ES-I3 (cell line): ENCODE data around the gene ADARB1.

Experiments used
- H3K36me3 ChIP-seq: 2 replicates; pipeline ENCODE4 v1.6.1; 2013; ENCODE audit warnings: mild to moderate bottlenecking, low read length, control low read depth, moderate library complexity; ENCODE audit not compliant: insufficient read depth
- H3K4me1 ChIP-seq: 2 replicates; pipeline ENCODE4 v1.6.1; 2013; ENCODE audit warnings: mild to moderate bottlenecking, control low read depth, low read length; ENCODE audit not compliant: insufficient read depth
- H3K9ac ChIP-seq: 2 replicates; pipeline ENCODE4 v1.6.1; 2013; ENCODE audit warnings: low read depth, mild to moderate bottlenecking, low read length, moderate library complexity
- H3K9me3 ChIP-seq: 2 replicates; pipeline ENCODE4 v1.6.1; 2013; ENCODE audit warnings: mild to moderate bottlenecking, low read length, moderate library complexity; ENCODE audit not compliant: control insufficient read depth, insufficient read depth

Gene ADARB1

DNA sequence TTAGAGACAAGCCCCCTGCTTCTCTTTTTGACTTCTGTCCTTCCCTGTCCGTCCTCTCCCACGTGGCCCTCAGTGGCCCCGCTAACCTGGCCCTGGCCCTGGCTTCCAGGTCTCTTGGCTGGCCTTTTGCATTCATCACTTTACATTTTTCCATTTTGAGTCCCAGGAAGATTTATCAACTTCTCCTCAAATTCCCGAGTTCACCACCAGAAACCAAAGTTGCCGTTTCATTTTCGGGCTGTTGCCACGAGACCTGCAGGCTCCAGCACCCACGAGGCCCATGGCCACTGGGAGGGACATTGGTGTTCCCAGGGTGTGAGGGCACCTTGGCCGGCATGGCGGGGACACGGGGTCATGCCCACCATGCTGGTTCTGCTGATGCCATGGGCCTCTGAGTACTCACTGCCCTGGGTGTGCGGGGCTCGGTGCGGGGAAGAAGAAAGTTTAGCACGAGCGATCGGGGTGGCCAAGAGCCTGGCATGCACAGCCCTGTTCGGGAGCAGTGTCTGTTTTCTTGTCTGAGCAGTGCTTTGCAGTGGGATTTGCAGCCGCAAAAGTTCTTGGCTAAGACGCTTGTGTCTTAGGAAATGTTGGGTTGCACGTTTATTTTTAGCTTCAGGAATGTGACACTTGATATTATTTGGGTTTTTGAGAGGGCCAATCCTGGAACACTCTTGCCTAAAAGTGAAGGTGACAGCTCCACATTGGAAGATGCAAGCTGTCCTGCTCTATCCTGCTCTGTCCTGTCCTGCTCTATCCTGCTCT, 40.4 kb upstream of the ADARB1 start:
- no peak overlapping the region for H3K9ac ChIP-seq
- no peaks in the 10 kb centered on the region for H3K9me3 ChIP-seq

GRCh38 chr21:45034556-45035476, 39.6 kb upstream of the ADARB1 start:
- H3K9me3 ChIP-seq = no peaks in the 10 kb centered on the region
- peaks cover 16% of the 10 kb centered on the region for H3K4me1 ChIP-seq
- H3K36me3 ChIP-seq = no peaks in the 10 kb centered on the region
- no peak overlapping the region for H3K9ac ChIP-seq

More for the DNA sequence above, 40.4 kb upstream of the ADARB1 start:
- no peaks in the 10 kb centered on the region for H3K36me3 ChIP-seq
- peaks cover 23% of the 10 kb centered on the region for H3K4me1 ChIP-seq

DNA sequence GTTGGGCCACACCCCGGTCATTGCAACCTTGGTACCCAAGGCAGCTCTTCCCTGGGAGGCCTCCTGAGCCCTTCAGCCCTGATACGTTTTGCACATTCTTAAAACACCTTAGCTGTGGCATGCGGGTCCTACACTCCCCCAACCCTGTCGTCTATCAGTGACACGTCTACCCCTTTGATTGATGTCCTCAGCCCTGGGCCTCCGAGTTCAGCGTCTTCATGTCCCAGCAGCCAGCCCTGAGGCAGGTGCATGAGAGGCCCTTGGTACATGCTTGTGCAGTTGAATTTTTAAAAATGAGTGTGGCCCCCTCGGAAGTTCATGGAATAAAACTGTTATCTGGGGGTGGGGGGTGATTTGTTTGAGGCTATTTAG, 38.9 kb upstream of the ADARB1 start:
- H3K4me1 ChIP-seq = peaks cover 10% of the 10 kb centered on the region
- no peaks in the 10 kb centered on the region for H3K9me3 ChIP-seq
- H3K36me3 ChIP-seq = no peaks in the 10 kb centered on the region
- H3K9ac ChIP-seq = no peak overlapping the region

- Histone ChIP-seq H3K9ac (no peak overlapping the region), H3K4me1 (peaks cover under 1% of the 10 kb centered on the region; the same call in 1 of the 2 replicates), H3K36me3 (no peaks in the 10 kb centered on the region), H3K9me3 (no peaks in the 10 kb centered on the region)
Measured at GRCh38 chr21:45036630-45037029, 37.8 kb upstream of the ADARB1 start.

DNA sequence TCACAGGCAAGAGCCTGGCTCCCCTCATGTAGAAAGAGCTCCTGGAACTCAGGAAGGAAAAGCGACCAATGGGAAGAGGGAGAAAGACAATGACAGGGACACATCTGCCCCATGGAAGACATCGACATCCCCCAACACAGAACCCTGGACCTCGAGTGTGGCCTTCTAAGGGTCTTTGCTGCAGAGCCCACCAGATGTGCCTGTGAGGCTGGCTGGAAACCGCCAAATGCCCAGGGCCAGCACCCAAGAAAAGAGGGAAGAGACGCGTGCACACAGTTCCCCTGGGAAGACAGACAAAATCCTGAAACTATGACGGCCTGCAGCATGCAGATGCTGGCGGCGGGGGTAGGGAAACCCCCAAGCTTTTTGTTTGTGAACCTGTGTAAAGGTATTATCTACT, 36.4 kb upstream of the ADARB1 start:
- Histone ChIP-seq H3K36me3 (no peaks in the 10 kb centered on the region), H3K9ac (no peak overlapping the region), H3K4me1 (no peaks in the 10 kb centered on the region), H3K9me3 (no peaks in the 10 kb centered on the region)

DNA sequence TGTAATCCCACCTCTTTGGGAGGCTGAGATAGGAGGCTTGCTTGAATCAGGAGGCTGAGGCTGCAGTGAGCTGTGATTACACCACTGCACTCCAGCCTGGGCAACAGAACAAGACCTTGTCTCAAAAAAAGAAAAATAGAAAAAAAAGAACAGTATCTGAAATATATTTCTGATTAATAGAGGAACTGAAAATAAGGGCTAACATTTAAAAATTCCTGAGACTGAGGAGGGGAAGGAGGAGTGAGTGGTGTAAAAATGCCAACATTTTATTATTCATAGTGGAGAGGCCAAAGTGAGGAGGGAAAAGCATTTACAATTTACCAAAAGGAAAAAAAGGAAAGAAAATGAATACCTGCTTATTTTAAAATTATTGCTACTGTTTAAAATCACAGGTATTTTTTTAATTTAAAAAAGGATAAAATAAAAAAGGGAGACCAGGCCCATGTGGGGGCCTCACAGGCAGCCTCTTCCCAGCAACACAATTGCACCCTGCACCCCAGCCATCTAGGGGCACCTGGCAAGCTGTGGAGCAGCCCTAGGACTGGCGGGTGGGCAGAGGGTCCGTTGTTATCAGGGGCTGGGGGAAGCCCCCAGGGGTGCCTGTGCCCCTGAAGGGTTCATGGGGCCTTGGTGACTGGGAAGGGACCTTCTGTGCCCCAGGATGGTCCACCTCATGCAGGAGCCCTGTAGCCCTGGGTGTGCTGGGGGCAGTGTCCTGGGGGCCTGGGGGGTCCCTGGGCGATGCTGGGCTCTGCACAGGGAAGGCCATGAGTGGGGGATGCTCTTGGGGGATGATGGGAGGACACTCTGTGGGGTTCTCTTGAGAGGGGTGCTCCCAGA, 34.8 kb upstream of the ADARB1 start:
- Histone ChIP-seq H3K9me3 (no peaks in the 10 kb centered on the region), H3K9ac (no peak overlapping the region), H3K36me3 (no peaks in the 10 kb centered on the region), H3K4me1 (no peaks in the 10 kb centered on the region)

GRCh38 chr21:45040157-45040711, 34.1 kb upstream of the ADARB1 start:
- no peak overlapping the region for H3K9ac ChIP-seq
- no peaks in the 10 kb centered on the region for H3K9me3 ChIP-seq
- H3K36me3 ChIP-seq = no peaks in the 10 kb centered on the region
- H3K4me1 ChIP-seq = no peaks in the 10 kb centered on the region

- Histone ChIP-seq H3K9me3 (no peaks in the 10 kb centered on the region), H3K36me3 (no peaks in the 10 kb centered on the region), H3K4me1 (no peaks in the 10 kb centered on the region), H3K9ac (no peak overlapping the region)
Measured at GRCh38 chr21:45040739-45041138, 33.6 kb upstream of the ADARB1 start.

GRCh38 chr21:45041351-45041805, 33.0 kb upstream of the ADARB1 start:
- Histone ChIP-seq H3K36me3 (no peaks in the 10 kb centered on the region), H3K4me1 (no peaks in the 10 kb centered on the region), H3K9me3 (no peaks in the 10 kb centered on the region), H3K9ac (no peak overlapping the region)

- Histone ChIP-seq H3K4me1 (no peaks in the 10 kb centered on the region), H3K9ac (no peak overlapping the region), H3K9me3 (no peaks in the 10 kb centered on the region), H3K36me3 (no peaks in the 10 kb centered on the region)
Measured at GRCh38 chr21:45041984-45042663, 32.3 kb upstream of the ADARB1 start.

GRCh38 chr21:45042664-45043161, 31.7 kb upstream of the ADARB1 start:
- Histone ChIP-seq H3K9me3 (no peaks in the 10 kb centered on the region), H3K36me3 (no peaks in the 10 kb centered on the region), H3K4me1 (no peaks in the 10 kb centered on the region), H3K9ac (no peak overlapping the region)

DNA sequence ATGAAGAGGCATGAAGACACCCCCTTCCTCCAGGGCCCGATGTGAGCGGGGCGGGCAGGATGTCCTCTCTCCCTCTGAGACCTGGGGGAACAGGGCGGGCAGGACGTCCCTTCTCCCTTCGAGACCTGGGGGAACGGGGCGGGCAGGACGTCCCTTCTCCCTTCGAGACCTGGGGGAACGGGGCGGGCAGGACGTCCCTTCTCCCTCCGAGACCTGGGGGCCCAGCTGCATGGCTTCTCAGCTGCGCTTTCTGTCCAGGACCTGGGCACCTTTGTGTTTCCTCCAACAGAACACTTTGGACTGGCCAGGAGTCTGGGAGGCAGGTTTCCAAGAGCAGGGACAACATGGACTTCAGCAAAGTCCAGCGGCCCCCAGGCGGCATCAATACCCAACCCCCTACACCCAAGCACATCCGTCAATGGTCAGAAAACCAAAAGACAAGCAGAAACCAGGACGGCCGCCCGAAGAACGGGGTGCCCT, 30.8 kb upstream of the ADARB1 start:
- Histone ChIP-seq H3K9me3 (no peaks in the 10 kb centered on the region), H3K4me1 (no peaks in the 10 kb centered on the region), H3K36me3 (no peaks in the 10 kb centered on the region), H3K9ac (no peak overlapping the region)

DNA sequence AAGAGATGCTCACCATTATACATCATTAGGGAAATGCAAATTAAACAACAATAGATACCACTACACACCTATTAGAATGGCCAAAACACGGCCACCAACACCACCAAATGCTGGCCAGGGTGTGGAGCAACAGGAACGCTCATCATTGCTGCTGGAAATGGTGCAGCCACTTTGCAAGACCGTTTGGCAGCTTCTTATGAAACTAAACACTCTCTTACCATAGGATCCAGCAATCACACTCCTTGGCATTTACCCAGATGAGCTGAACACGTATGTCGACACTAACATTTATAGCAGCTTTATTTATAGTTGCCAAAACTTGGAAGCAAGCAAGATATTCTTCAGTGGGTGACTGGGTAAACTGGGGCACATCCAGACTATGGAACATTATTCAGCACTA, 28.9 kb upstream of the ADARB1 start:
- no peaks in the 10 kb centered on the region for H3K4me1 ChIP-seq
- no peak overlapping the region for H3K9ac ChIP-seq
- H3K36me3 ChIP-seq = no peaks in the 10 kb centered on the region
- no peaks in the 10 kb centered on the region for H3K9me3 ChIP-seq
